SK-N-SH (cell line): Measurements from ENCODE around the gene NPIPA3.
"Not testable (repeated sequence)": the region's sequence is repeated elsewhere in the genome, so short reads cannot be mapped to it uniquely, and the experiment has no call there.

ENCODE experiments used
- TF ChIP-seq, protein P1 (sequence below): fragments of 150-350 bp; IDR thresholded peaks from 2 replicates; pipeline ENCODE4 v1.6.1; 2017; ENCODE audit warnings: antibody characterized with exemption, low read length, low read depth, borderline replicate concordance
- TF ChIP-seq, protein P2 (sequence below): IDR thresholded peaks from 2 replicates; pipeline ENCODE4 v1.6.1; 2012; ENCODE audit warnings: mild to moderate bottlenecking, low read depth, low read length, moderate library complexity

DNA sequence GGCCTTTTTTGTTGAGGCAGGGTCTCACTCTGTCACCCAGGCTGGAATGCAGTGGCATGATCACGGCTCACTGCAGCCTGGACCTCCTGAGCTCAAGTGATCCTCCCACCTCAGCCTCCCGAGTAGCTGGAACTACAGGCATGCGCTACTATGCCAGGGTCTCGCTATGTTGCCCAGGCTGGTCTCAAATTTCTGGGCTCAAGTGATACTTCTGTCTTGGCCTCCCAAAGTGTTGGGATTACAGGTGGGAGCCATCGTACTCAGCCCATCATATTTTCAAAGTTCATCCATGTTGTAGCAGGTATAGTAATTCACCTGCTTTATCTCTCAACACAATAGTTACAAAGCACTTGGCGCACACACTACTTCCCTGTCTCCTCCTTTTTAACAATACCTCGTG, 22.8 kb upstream of the NPIPA3 start:
- TF ChIP-seq, protein P1, sequence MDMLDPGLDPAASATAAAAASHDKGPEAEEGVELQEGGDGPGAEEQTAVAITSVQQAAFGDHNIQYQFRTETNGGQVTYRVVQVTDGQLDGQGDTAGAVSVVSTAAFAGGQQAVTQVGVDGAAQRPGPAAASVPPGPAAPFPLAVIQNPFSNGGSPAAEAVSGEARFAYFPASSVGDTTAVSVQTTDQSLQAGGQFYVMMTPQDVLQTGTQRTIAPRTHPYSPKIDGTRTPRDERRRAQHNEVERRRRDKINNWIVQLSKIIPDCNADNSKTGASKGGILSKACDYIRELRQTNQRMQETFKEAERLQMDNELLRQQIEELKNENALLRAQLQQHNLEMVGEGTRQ, result not testable (repeated sequence)
- TF ChIP-seq, protein P2, sequence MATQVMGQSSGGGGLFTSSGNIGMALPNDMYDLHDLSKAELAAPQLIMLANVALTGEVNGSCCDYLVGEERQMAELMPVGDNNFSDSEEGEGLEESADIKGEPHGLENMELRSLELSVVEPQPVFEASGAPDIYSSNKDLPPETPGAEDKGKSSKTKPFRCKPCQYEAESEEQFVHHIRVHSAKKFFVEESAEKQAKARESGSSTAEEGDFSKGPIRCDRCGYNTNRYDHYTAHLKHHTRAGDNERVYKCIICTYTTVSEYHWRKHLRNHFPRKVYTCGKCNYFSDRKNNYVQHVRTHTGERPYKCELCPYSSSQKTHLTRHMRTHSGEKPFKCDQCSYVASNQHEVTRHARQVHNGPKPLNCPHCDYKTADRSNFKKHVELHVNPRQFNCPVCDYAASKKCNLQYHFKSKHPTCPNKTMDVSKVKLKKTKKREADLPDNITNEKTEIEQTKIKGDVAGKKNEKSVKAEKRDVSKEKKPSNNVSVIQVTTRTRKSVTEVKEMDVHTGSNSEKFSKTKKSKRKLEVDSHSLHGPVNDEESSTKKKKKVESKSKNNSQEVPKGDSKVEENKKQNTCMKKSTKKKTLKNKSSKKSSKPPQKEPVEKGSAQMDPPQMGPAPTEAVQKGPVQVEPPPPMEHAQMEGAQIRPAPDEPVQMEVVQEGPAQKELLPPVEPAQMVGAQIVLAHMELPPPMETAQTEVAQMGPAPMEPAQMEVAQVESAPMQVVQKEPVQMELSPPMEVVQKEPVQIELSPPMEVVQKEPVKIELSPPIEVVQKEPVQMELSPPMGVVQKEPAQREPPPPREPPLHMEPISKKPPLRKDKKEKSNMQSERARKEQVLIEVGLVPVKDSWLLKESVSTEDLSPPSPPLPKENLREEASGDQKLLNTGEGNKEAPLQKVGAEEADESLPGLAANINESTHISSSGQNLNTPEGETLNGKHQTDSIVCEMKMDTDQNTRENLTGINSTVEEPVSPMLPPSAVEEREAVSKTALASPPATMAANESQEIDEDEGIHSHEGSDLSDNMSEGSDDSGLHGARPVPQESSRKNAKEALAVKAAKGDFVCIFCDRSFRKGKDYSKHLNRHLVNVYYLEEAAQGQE, result not testable (repeated sequence)
